SH-SY5Y (cell line): ENCODE measurements around the gene FLAD1.

ENCODE experiments used
- GATA2 ChIP-seq: IDR thresholded peaks from 2 replicates; pipeline ENCODE4 v1.6.1; 2011; ENCODE audit warnings: mild to moderate bottlenecking, low read depth, low read length
- GATA3 ChIP-seq: IDR thresholded peaks from 2 replicates; pipeline ENCODE4 v1.6.1; 2011; ENCODE audit warnings: low read depth, mild to moderate bottlenecking, low read length, moderate library complexity

- TF ChIP-seq GATA3 (no peak), GATA2 (no peak)
Measured at GRCh38 chr1:155003227-155003765, 20.2 kb downstream of the FLAD1 start.
